H1 (cell line): ENCODE measurements around the gene LAIR1. TPM values are rescaled to one million over a fixed set of nuclear protein-coding genes. Genes with fewer than 3 reads are reported as not detected.

Experiments
- CTCF ChIA-PET: fragments of 300-600 bp; sonication (Branson Sonifier 250); formaldehyde crosslinking; loops from one replicate; lab custom pipeline; 2021; ENCODE audit not compliant: partially characterized antibody; lab: Charles Lee
- POLR2A ChIA-PET: fragments of 300-600 bp; sonication (Branson Sonifier 250); formaldehyde crosslinking; loops from one replicate; lab custom pipeline; 2021; ENCODE audit warnings: inconsistent platforms; ENCODE audit not compliant: partially characterized antibody; lab: Charles Lee
- DNase-seq, 2 experiments: peaks; one replicate each; pipeline versions ENCODE4 v3.0.0 to v3.0.0-alpha.2; 2010 to 2022; ENCODE audit warnings: low spot score in 2 of 2, low read depth in 1 of 2, mixed read lengths in 1 of 2
- FAIRE-seq: peaks from 2 replicates; lab custom pipeline; 2011; peaks lifted over from hg19 to GRCh38; lab: Jason Lieb, UNC
- H2AFZ ChIP-seq: 2 replicates; pipeline ENCODE4 v1.8.1; 2012; ENCODE audit warnings: low read length, inconsistent platforms
- H2AK5ac ChIP-seq: 2 replicates; pipeline ENCODE4 v1.6.1; 2013; ENCODE audit warnings: low read depth, low read length
- H2BK120ac ChIP-seq: replicated peaks from 2 replicates; pipeline ENCODE3; 2013; ENCODE audit warnings: low read depth, low read length, inconsistent platforms
- H2BK12ac ChIP-seq: 2 replicates; pipeline ENCODE4 v1.6.1; 2013; ENCODE audit warnings: low read depth, low read length
- H2BK15ac ChIP-seq: 2 replicates; pipeline ENCODE4 v1.6.1; 2013; ENCODE audit warnings: low read length
- H2BK20ac ChIP-seq: 2 replicates; pipeline ENCODE4 v1.6.1; 2013; ENCODE audit warnings: low read length
- H2BK5ac ChIP-seq: 2 replicates; pipeline ENCODE4 v1.6.1; 2013; ENCODE audit warnings: low read depth, low read length
- H3K14ac ChIP-seq: 2 replicates; pipeline ENCODE4 v1.6.1; 2013; ENCODE audit warnings: inconsistent platforms; ENCODE audit not compliant: insufficient read length
- H3K18ac ChIP-seq: 2 replicates; pipeline ENCODE4 v1.6.1; 2013; ENCODE audit warnings: low read length; ENCODE audit errors: extremely low read depth
- H3K23ac ChIP-seq: 2 replicates; pipeline ENCODE4 v1.6.1; 2013; ENCODE audit warnings: inconsistent platforms; ENCODE audit not compliant: insufficient read length
- H3K23me2 ChIP-seq: 2 replicates; pipeline ENCODE4 v1.6.1; 2013; ENCODE audit warnings: low read depth, low read length
- H3K27ac ChIP-seq: 2 replicates; pipeline ENCODE4 v1.6.1; 2011; ENCODE audit warnings: low read depth, low read length, inconsistent platforms
- H3K27me3 ChIP-seq, 4 experiments: replicated peaks in 1 of 4; 1 replicate in 1 of 4; 2 replicates in 3 of 4; pipeline versions ENCODE4 v1.6.1 to v1.8.1; 2011 to 2013; ENCODE audit warnings: low read length in 3 of 4, mild to moderate bottlenecking in 3 of 4, inconsistent platforms in 2 of 4, mixed read lengths in 2 of 4, moderate library complexity in 1 of 4; ENCODE audit not compliant: control insufficient read depth in 3 of 4, insufficient read depth in 3 of 4; ENCODE audit errors: extremely low read depth in 1 of 4
- H3K36me3 ChIP-seq, 4 experiments: 2 replicates each; pipeline versions ENCODE4 v1.6.1 to v1.8.1; 2011 to 2013; ENCODE audit warnings: mild to moderate bottlenecking in 4 of 4, low read length in 3 of 4, moderate library complexity in 2 of 4, control low read depth in 1 of 4, inconsistent platforms in 1 of 4; ENCODE audit not compliant: insufficient read depth in 4 of 4, control insufficient read depth in 2 of 4
- H3K4ac ChIP-seq: replicated peaks from 2 replicates; pipeline ENCODE3; 2013; ENCODE audit warnings: low read length, low read depth, mixed read lengths, inconsistent platforms; ENCODE audit not compliant: insufficient read length
- H3K4me1 ChIP-seq, 4 experiments: replicated peaks in 1 of 4; 1 replicate in 1 of 4; 2 replicates in 3 of 4; pipeline versions ENCODE4 v1.6.1 to v1.8.1; 2011 to 2013; ENCODE audit warnings: low read length in 3 of 4, inconsistent platforms in 2 of 4, mixed read lengths in 1 of 4; ENCODE audit not compliant: insufficient read depth in 4 of 4, control insufficient read depth in 3 of 4
- H3K4me2 ChIP-seq, 2 experiments: 2 replicates each; pipeline versions ENCODE4 v1.6.1 to v1.8.1; 2011 to 2013; ENCODE audit warnings: low read depth in 2 of 2, low read length in 2 of 2, control low read depth in 1 of 2, inconsistent platforms in 1 of 2, mild to moderate bottlenecking in 1 of 2; ENCODE audit not compliant: insufficient read depth in 1 of 2
- H3K4me3 ChIP-seq, 4 experiments: fragments of 200-600, 300-600 bp in 1 of 4; sonication (generic), shearing (Covaris generic), sonication (Bioruptor Twin) in 1 of 4; 2 replicates each; pipeline versions ENCODE4 v1.5.1 to v1.8.1; 2011 to 2016; ENCODE audit warnings: low read length in 4 of 4, low read depth in 3 of 4, control low read depth in 2 of 4, inconsistent platforms in 2 of 4, mild to moderate bottlenecking in 2 of 4, mixed read lengths in 1 of 4, moderate library complexity in 1 of 4; ENCODE audit not compliant: insufficient read depth in 2 of 4; ENCODE audit errors: extremely low read depth in 1 of 4
- H3K56ac ChIP-seq: replicated peaks from 2 replicates; pipeline ENCODE3; 2013; ENCODE audit warnings: low read depth, mild to moderate bottlenecking, mixed read lengths, low read length, inconsistent platforms; ENCODE audit not compliant: insufficient read length
- H3K79me1 ChIP-seq: 2 replicates; pipeline ENCODE4 v1.6.1; 2013; ENCODE audit warnings: low read depth, low read length, control low read depth
- H3K79me2 ChIP-seq, 2 experiments: 2 replicates each; pipeline versions ENCODE4 v1.6.1 to v1.8.1; 2012 to 2013; ENCODE audit warnings: low read length in 2 of 2, mild to moderate bottlenecking in 2 of 2, inconsistent platforms in 1 of 2; ENCODE audit not compliant: insufficient read depth in 2 of 2, control insufficient read depth in 1 of 2
- H3K9ac ChIP-seq, 4 experiments: replicated peaks in 1 of 4; 1 replicate in 1 of 4; 2 replicates in 3 of 4; pipeline versions ENCODE4 v1.6.1 to v1.8.1; 2011 to 2013; ENCODE audit warnings: low read depth in 3 of 4, low read length in 3 of 4, control low read depth in 2 of 4, mild to moderate bottlenecking in 2 of 4, moderate library complexity in 2 of 4, inconsistent platforms in 1 of 4; ENCODE audit errors: extremely low read depth in 1 of 4
- H3K9me3 ChIP-seq, 2 experiments: 2 replicates each; pipeline versions ENCODE4 v1.6.1 to v1.8.1; 2012 to 2013; ENCODE audit warnings: mild to moderate bottlenecking in 2 of 2, moderate library complexity in 2 of 2, control low read depth in 1 of 2, inconsistent platforms in 1 of 2, low read depth in 1 of 2, low read length in 1 of 2, mixed read lengths in 1 of 2; ENCODE audit not compliant: insufficient read depth in 2 of 2
- H4K20me1 ChIP-seq, 2 experiments: replicated peaks in 1 of 2; 2 replicates each; pipeline versions ENCODE3 to v1.8.1; 2011 to 2013; ENCODE audit warnings: inconsistent platforms in 2 of 2, low read length in 2 of 2, mild to moderate bottlenecking in 1 of 2; ENCODE audit not compliant: insufficient read depth in 2 of 2, control insufficient read depth in 1 of 2
- H4K5ac ChIP-seq: 2 replicates; pipeline ENCODE4 v1.6.1; 2013; ENCODE audit warnings: low read length, low read depth, mixed read lengths, inconsistent platforms; ENCODE audit not compliant: insufficient read length
- H4K8ac ChIP-seq: 2 replicates; pipeline ENCODE4 v1.8.0; 2013; ENCODE audit warnings: mild to moderate bottlenecking, moderate library complexity, low read length, inconsistent platforms; ENCODE audit not compliant: insufficient read depth; ENCODE audit errors: extremely low read depth
- H4K91ac ChIP-seq: replicated peaks from 2 replicates; pipeline ENCODE3; 2013; ENCODE audit warnings: low read length, mixed read lengths, inconsistent platforms; ENCODE audit not compliant: insufficient read length
- BACH1 ChIP-seq: IDR thresholded peaks from 2 replicates; pipeline ENCODE4 v1.6.1; 2012; ENCODE audit warnings: low read length, improper control_type of control experiment
- CTCF ChIP-seq, 3 experiments: IDR thresholded peaks; 1 replicate in 2 of 3; 2 replicates in 1 of 3; pipeline versions ENCODE4 v1.5.1 to v1.6.1; 2011; ENCODE audit warnings: low read length in 3 of 3, mild to moderate bottlenecking in 3 of 3, inconsistent platforms in 2 of 3, low read depth in 1 of 3, moderate library complexity in 1 of 3; ENCODE audit not compliant: insufficient read depth in 1 of 3; ENCODE audit errors: control extremely low read depth in 1 of 3
- SP4 ChIP-seq: IDR thresholded peaks from 2 replicates; pipeline ENCODE4 v1.6.1; 2012; ENCODE audit warnings: low read length, inconsistent platforms
- WGBS, 2 experiments: shearing (Covaris generic) in 1 of 2; methylation state at CpG; one replicate each; pipeline versions ENCODE4 v1.1.6 to v1.1.7; 2013 to 2015; ENCODE audit warnings: low lambda C conversion rate in 2 of 2, mixed read lengths in 2 of 2, inconsistent platforms in 1 of 2, low coverage in 1 of 2, missing lambda C conversion rate in 1 of 2; ENCODE audit not compliant: insufficient replicate concordance in 2 of 2, insufficient coverage in 1 of 2, insufficient read length in 1 of 2; ENCODE audit errors: extremely low coverage in 1 of 2, missing lambda C conversion rate in 1 of 2; 5-methylcytosine and 5-hydroxymethylcytosine counted together
- polyA plus RNA-seq, 7 experiments: library from polyadenylated mRNA; depleted of rRNA in 3 of 7; stranded (reverse) in 5 of 7; unstranded in 2 of 7; fragments of >200 nt in 5 of 7; fragments of 200-250 nt in 2 of 7; gene quantifications; 1 replicate in 5 of 7; 2 replicates in 1 of 7; 4 replicates in 1 of 7; pipeline versions ENCODE4 v1.2.1 to v1.2.3, GENCODE V29; 2011 to 2013; ENCODE audit warnings: missing spikeins in 2 of 7, mixed read lengths in 2 of 7
- total RNA-seq: library from RNA; stranded (reverse); fragmentation: NEBNext Ultra II Directional; extraction: Animal tissue kit (Norgen Biotek cat#: 25700); gene quantifications from 2 replicates; pipeline ENCODE4 v1.2.1, GENCODE V29; 2021

LAIR1 gene
- total and polyA plus RNA-seq, 2 of the 8 experiments (the other 6 are each of a cell fraction or from before 2014, with no cell fraction given): 0.18 TPM; not detected in 1

GRCh38 chr19:54391589-54392061 is 26.9 kb upstream of the LAIR1 start:
- CTCF ChIA-PET: interaction anchor here (0.5 to 7.1 kb wide), 52 partner anchors 9 to 1393 kb away, joined by 3 to 109 read pairs (median 5); partner anchors contain the start of genes LAIR1, LENG8, LILRA4 and MBOAT7
- Histone ChIP-seq H2AK5ac (0 out of 2 replicates have a peak overlapping the region, but pooled peaks have one; percentile 65), H3K9ac (no peak overlapping the region), H2BK20ac (no peak overlapping the region), H3K23me2 (no peaks in the 10 kb centered on the region), H2BK5ac (peak overlapping the region; percentile 16; the same call in 1 of the 2 replicates), H3K18ac (no peak overlapping the region), H4K5ac (no peak overlapping the region), H3K4me2 (peak overlapping the region; percentile 16 to 41; a peak in 2 of 4 replicates), H2BK12ac (0 out of 2 replicates have a peak overlapping the region, but pooled peaks have one; percentile 50), H4K91ac (no peak overlapping the region), H3K4ac (no peak overlapping the region), H2AFZ (no peak overlapping the region), H3K14ac (no peak overlapping the region), H4K20me1 (no peaks in the 10 kb centered on the region), H3K79me2 (no peaks in the 10 kb centered on the region), H2BK15ac (0 out of 2 replicates have a peak overlapping the region, but pooled peaks have one; percentile 61), H3K4me1 (peaks cover 0 to 9% (median 6%) of the 10 kb centered on the region in 4 experiments; a peak in 6 of 7 replicates), H3K36me3 (no peaks in the 10 kb centered on the region), H3K27me3 (peaks cover 0 to 2% (median 0%) of the 10 kb centered on the region in 4 experiments; a peak in 2 of 7 replicates), H3K9me3 (no peaks in the 10 kb centered on the region), H2BK120ac (no peak overlapping the region), H3K23ac (no peak overlapping the region), H3K4me3 (peak overlapping the region in 1 of 4 experiments; percentile 25; a peak in 1 of 8 replicates), H3K56ac (no peak overlapping the region), H3K27ac (no peak overlapping the region), H4K8ac (no peak overlapping the region), H3K79me1 (no peaks in the 10 kb centered on the region)
- 21% methylated on average over 4 of the region's 4 CpGs; no CpG with 5 or more reads in 1 of the 2 experiments for WGBS, 2 experiments
- peak in 1 of 2 experiments; percentile 50 for DNase-seq
- POLR2A ChIA-PET: interaction anchor here (0.6 to 1.6 kb wide), 12 partner anchors 9 to 191 kb away, joined by 3 to 9 read pairs (median 4); partner anchors contain the start of gene RPS9
- peak; percentile 86 for FAIRE-seq
- no peak for TF ChIP-seq SP4
- TF ChIP-seq CTCF (IDR thresholded peaks at IDR 0.05; ENCODE audit: control extremely low read depth in 1 of 3, insufficient read depth in 1 of 3, low read depth in 1 of 3, low read length in 3 of 3): peak; percentile 47 to 57 (median 52)
- no peak for TF ChIP-seq BACH1
